GM21717 (cell line): ENCODE measurements around the gene MYL11.
"Not testable (repeated sequence)": the region's sequence is repeated elsewhere in the genome, so short reads cannot be mapped to it uniquely, and the experiment has no call there.

ENCODE experiments used
- ATAC-seq: cut with Tn5 transposase; IDR thresholded peaks from one replicate; pipeline ENCODE4 v1.9.1; 2021; ENCODE audit warnings: mild to moderate bottlenecking, moderate library complexity; ENCODE audit not compliant: unreplicated experiment

Gene MYL11

GRCh38 chr16:30374538-30374937, at the start of gene MYL11:
Gene MYL11 (plus strand): TSS chr16:30374802. CDS start chr16:30374858, 56 bp downstream.
- ATAC-seq, result no peak

GRCh38 chr16:30334473-30334989, 40.1 kb upstream of the MYL11 start:
- ATAC-seq, result peak; percentile 84

GRCh38 chr16:30335028-30335597, 39.5 kb upstream of the MYL11 start:
- ATAC-seq, result peak; percentile 65

GRCh38 chr16:30335598-30336474, 38.8 kb upstream of the MYL11 start:
- ATAC-seq, result peak; percentile 16

GRCh38 chr16:30337964-30338357, 36.6 kb upstream of the MYL11 start:
- not testable (repeated sequence) for ATAC-seq

GRCh38 chr16:30338715-30339114, 35.9 kb upstream of the MYL11 start:
- not testable (repeated sequence) for ATAC-seq

GRCh38 chr16:30340621-30341020, 34.0 kb upstream of the MYL11 start:
- no peak for ATAC-seq

GRCh38 chr16:30341971-30342370, 32.6 kb upstream of the MYL11 start:
- not testable (repeated sequence) for ATAC-seq

- ATAC-seq, result no peak
These were observed 31.7 kb upstream of the MYL11 start for GRCh38 chr16:30342751-30343490.

GRCh38 chr16:30343491-30343820, 31.1 kb upstream of the MYL11 start:
- ATAC-seq, result not testable (repeated sequence)

GRCh38 chr16:30346286-30346685, 28.3 kb upstream of the MYL11 start:
- ATAC-seq, result no peak

GRCh38 chr16:30348113-30348512, 26.5 kb upstream of the MYL11 start:
- no peak for ATAC-seq

- no peak for ATAC-seq
These were observed 25.7 kb upstream of the MYL11 start for GRCh38 chr16:30348929-30349328.

GRCh38 chr16:30349675-30350074, 24.9 kb upstream of the MYL11 start:
- ATAC-seq, result no peak

- ATAC-seq, result no peak
These were observed 24.3 kb upstream of the MYL11 start for GRCh38 chr16:30350134-30350871.

- no peak for ATAC-seq
These were observed 23.6 kb upstream of the MYL11 start for GRCh38 chr16:30351001-30351441.

- no peak for ATAC-seq
These were observed 22.8 kb upstream of the MYL11 start for GRCh38 chr16:30351586-30352419.

- ATAC-seq, result no peak
These were observed 21.9 kb upstream of the MYL11 start for GRCh38 chr16:30352488-30353401.
